HG02884 (cell line): ENCODE data around the gene RNF187.
"Not testable (repeated sequence)": the region's sequence is repeated elsewhere in the genome, so short reads cannot be mapped to it uniquely, and the experiment has no call there.

ENCODE experiments used
- ATAC-seq: cut with Tn5 transposase; IDR thresholded peaks from one replicate; pipeline ENCODE4 v1.9.1; 2021; ENCODE audit warnings: mild to moderate bottlenecking, moderate library complexity; ENCODE audit not compliant: unreplicated experiment

Gene RNF187

GRCh38 chr1:228459091-228459993, 27.8 kb upstream of the RNF187 start:
- no peak for ATAC-seq

- ATAC-seq = no peak
Measured at GRCh38 chr1:228460821-228461220, 26.4 kb upstream of the RNF187 start.

GRCh38 chr1:228462560-228462959, 24.6 kb upstream of the RNF187 start:
- no peak for ATAC-seq

- ATAC-seq = no peak
Measured at GRCh38 chr1:228463009-228463558, 24.1 kb upstream of the RNF187 start.

- ATAC-seq = peak; percentile 51
Measured at GRCh38 chr1:228463559-228464455, 23.4 kb upstream of the RNF187 start.

- peak; percentile 80 for ATAC-seq
Measured at GRCh38 chr1:228464487-228464983, 22.6 kb upstream of the RNF187 start.

GRCh38 chr1:228465141-228465540, 22.0 kb upstream of the RNF187 start:
- no peak for ATAC-seq

- no peak for ATAC-seq
Measured at GRCh38 chr1:228465571-228466146, 21.5 kb upstream of the RNF187 start.

- not testable (repeated sequence) for ATAC-seq
Measured at GRCh38 chr1:228468188-228468587, 19.0 kb upstream of the RNF187 start.

- no peak for ATAC-seq
Measured at GRCh38 chr1:228469413-228470162, 17.6 kb upstream of the RNF187 start.

GRCh38 chr1:228471154-228471761, 15.9 kb upstream of the RNF187 start:
- ATAC-seq = no peak

GRCh38 chr1:228471762-228472398, 15.3 kb upstream of the RNF187 start:
- no peak for ATAC-seq

- ATAC-seq = no peak
Measured at GRCh38 chr1:228472655-228473054, 14.5 kb upstream of the RNF187 start.

GRCh38 chr1:228474507-228474906, 12.7 kb upstream of the RNF187 start:
- no peak for ATAC-seq

GRCh38 chr1:228475812-228476211, 11.4 kb upstream of the RNF187 start:
- no peak for ATAC-seq

- no peak for ATAC-seq
Measured at GRCh38 chr1:228477263-228477662, 9.9 kb upstream of the RNF187 start.

GRCh38 chr1:228478326-228478725, 8.9 kb upstream of the RNF187 start:
- ATAC-seq = no peak

GRCh38 chr1:228478912-228479711, 8.1 kb upstream of the RNF187 start:
- ATAC-seq = peak; percentile 56
